HG03342 (cell line): Measurements from ENCODE around the gene LBR.

ENCODE experiments used
- ATAC-seq: cut with Tn5 transposase; IDR thresholded peaks from one replicate; pipeline ENCODE4 v1.9.1; 2021; ENCODE audit warnings: mild to moderate bottlenecking, moderate library complexity; ENCODE audit not compliant: unreplicated experiment

Gene LBR

DNA sequence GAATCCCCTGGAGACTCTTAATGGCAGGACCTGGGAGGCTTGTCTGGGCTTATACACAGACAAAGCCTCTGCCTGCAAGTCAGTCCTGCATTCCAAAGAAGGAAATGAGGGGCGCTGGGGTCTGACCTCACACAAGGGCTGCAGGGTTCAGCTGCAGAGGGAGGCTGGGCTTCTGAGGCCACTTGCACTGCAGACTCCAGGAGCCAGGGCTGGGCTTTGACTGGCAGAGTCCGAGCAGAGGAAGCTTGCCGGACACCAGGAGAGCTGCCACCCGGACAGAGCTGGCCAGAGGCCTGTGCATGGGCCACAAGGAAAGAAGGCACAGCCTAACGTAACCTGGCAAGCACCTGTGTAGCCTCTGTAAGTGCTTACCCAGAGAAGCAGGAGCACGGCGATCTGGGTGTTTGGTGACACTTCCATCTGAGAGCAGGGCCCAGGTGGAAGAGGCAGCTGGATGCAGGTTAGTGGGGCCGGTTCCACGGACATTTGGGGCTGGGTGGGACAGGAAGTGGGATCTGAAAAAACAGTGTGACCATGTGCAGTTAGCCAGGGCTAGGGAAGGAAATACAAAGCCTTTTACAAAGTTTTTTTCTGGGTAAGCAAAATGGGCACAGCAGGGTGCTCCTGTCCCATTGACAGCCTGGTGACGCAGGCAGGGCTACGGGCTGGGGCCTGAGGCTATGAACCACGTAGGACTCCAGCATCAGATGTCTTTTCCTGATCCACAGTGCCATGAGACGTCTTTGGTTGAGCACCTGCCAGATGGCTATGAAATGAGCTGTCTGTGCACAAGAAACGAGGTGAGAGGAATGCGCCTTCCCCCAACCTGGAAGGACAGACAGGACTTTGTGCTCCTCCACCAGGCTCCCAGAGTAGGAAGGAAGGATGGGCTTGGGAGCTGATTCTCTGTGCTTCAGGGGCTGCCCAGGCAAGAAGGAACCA is 37.3 kb upstream of the LBR start:
- ATAC-seq, result no peak

DNA sequence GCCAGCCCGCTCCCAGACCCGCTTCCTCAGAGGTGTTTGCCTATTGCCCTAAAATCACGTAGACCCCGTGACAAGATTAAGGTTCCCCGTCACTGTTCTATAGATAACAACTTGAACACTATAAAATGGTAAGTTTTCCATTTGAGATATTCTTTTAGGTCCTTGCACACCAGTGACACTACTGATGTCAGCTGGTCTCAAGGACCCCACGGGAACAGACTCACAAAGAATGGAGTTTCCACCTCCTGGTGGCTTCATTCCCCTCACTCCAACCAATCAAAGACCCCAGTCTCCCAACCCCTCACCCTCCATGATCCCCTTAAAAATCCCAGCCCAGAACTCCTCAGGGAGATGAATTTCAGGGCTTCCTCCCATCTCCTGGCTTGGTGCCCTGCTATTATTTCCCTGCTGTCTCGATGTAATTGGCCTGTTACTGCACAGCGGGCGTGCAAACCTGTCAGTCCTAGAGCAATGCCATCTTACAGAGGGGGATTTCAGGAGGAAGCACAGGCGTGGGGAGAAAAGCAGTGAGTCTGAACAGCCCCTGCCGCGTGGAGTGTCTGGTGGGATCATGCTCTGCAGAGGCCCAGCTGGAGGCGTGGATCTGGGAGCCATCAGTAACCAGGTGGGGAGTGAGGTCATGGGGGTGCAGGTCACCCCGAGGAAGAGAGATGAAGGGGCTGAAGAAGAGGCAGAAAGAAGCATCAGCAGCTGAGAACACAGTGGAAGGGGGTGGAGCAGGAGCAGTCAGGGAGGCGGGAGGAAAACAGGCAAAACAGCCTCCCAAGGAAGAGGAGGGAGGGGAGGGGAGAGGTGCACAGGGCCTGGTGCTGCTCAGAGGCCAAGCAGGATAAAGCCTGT is 35.1 kb upstream of the LBR start:
- no peak for ATAC-seq

DNA sequence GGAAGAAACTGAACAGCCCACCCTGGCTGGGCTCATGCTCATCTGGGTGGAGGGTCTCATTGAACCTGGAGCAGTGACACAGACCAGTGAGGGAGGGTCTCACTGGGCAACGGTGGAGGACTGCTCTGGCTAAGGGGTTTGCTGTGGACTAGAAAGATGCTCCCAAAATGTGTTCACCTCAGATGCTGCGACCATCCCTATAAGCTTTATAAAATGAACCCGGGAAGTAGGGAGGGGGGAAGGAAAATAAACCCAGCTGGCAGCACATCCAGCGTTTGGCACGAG is 34.5 kb upstream of the LBR start:
- no peak for ATAC-seq

DNA sequence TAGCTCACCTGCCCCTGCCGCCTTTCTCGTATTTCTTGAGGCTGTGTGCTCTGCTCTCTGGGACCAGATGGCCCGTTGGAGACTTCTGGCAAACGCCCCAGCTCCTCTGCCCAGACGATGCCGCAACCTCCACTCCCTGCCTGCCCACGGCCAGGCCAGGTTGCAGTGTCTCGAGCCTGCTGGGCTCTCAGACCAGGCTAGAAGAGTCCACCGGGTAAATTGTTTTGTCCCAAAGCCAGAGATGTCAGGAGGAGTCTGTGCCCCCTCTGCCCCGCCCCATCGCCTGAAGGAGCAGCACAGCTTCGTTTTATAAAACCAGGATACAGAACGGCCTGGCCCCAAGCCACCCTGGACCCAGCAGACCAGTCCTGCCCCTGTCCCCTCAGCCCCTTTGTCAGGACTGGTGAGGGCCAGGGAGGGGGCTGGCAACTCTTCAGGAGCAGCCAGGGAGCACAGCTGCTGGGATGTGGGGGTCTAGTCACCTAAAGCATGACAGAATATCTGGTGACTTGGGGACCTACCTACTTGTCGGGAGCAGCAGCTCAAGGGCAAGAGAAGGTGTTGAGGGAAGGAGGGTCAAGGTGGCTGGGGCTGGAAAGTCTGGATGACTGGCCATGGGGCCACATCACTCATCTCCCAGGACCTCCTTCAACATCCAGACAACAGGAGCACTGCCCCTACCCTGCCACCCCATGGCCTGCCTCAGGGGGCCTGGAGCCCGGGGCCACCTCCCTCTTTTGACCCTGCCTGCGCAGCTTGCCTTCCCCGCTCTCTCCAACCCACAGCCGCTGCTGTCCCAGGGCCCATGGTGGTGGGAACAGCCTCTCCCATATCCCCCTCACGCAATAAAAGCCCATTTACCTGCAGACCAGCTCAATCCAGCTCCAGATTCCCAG is 33.9 kb upstream of the LBR start:
- no peak for ATAC-seq

DNA sequence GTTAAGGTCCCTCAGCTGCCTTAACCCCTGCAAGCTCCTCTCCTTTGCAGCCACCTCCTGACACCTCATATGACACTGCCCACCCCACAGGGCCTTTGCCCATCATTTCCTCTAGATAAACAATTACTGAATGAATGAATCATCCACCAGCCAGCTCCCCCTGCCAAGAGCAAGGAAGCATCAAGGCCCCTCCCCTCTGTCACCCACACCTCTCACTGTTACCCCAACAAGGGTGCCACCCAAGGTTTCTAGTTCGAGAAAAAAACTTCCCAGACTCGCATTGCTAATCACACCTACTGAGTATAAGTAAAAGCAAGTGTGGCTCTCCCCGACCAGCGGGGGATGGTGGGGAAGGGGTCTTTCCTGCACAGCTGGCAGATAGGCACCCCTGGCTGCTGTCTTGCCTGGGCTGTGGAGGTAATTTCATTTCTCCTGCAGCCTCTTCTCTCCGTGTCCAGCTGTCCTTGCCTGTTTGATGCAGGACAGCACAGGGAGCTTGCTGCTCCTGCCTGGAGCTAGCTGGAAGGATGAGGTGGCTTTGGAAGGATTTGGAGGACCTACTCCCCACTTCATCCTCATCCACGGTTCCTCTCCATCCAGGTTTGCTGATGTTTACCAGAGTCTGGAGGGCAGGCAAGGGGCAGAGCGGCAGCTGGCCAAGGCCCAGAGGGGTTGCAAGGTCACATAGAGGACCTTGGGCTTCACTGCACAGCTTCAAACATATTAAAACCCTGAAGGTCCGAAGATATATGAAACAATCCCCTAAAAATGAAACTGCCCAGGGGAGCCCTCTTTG is 33.1 kb upstream of the LBR start:
- no peak for ATAC-seq

DNA sequence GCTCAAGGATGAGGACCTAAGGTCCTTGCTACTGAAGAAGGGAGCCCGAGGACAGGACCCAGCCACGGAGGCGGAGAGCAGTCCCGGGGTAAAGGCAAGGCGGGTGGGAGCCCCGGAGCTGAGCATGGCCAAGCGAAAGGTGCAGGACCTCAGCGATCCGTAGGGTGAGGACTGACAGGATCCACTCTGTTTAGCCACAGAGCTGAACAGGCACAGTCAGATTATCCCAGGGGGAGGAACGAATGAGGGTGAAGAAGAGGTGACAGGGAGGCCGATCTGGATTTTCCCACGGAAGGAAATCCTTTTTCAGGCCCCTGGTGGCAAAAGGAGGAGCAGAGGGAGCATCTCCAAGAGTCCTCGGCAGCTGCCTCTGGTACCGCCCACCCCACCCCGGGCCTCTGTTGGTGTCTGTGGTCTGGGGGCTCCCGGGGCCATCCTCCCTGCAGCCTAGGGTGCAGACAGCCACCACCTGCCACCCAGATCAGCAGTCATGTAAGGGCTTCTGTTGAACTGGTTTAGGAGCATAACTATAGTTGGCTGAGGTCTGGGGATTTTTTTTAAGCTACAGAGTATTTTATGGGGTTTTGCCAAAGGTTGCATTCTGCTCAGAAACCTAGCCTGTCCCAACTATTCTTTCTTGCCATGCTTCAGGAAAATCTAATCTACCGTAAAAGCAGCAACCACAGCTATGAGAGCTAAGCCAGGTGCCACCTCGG is 32.3 kb upstream of the LBR start:
- ATAC-seq, result no peak

DNA sequence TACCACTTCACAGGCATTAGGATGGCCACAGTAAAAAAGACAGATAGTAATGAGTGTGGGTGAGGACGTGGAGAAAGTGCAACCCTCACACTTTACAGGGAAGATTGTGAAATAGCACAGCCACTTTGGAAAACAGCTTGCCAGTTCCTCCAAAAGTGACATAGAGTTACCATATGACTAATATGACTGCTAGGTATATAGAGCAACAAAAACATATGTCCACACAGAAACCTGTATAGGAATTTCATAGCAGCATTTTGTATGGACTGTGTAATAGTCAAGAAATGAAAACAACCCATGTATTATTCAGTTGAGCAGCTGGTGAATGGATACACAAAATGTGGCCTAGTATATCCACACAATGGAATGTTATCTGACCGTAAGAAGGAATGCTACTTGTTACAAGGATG is 30.4 kb upstream of the LBR start:
- ATAC-seq, result no peak

DNA sequence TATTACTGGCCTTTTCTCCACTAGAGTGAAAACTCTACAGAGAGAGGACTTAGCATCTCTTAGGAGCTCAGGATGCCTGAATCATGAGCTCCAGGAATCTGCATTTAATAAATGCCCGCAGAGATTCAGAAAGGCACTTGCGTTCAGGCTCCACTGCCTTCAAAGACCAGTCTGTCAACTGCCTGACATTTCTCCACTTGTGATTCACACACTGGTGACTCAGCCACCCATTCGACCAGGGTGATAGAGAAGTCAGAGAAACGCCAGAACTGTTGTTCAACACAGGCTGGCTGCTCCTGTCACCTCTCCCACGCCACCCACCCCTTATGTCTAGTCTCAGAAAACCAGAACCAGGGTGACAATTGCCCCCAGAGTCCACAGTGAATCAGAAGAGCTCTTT is 26.9 kb upstream of the LBR start:
- no peak for ATAC-seq

DNA sequence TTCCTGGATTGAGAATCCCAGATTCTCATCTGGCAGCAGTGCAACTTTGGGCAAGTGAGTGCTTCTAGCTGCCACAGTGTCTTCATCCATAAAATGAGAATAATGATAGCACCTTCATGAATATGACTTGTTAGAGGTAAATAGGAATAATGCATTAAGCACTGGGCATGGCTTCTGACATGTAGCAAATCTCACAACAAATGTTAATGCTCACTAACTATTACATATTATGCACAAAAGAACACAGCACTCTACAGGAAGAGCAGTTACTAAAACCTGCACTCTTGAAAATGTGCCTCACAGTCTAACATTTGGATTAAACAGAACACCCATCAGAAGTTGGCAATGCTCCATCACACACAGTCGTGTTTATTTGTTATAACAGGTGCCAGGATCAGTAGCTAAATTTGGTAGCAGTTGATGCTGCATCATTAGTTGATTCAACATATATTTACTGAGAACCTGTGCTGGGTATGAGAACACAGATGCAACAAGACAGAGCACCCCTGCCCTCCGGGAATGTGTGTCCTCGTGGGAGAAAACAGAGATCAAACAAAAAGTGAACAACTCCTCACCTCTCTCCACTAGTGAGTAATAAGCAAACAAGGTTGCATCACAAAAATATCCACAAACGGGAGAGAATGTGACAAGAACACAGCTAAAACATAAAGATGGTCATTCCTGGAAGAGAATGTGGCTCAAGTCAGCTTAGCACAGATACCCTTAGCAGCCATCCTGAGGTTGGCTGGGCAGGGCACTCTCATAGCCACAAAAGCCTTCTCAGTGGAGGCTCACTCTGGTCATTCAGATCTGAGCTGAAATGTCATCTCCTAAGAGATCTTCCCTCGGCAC is 26.2 kb upstream of the LBR start:
- ATAC-seq, result no peak

DNA sequence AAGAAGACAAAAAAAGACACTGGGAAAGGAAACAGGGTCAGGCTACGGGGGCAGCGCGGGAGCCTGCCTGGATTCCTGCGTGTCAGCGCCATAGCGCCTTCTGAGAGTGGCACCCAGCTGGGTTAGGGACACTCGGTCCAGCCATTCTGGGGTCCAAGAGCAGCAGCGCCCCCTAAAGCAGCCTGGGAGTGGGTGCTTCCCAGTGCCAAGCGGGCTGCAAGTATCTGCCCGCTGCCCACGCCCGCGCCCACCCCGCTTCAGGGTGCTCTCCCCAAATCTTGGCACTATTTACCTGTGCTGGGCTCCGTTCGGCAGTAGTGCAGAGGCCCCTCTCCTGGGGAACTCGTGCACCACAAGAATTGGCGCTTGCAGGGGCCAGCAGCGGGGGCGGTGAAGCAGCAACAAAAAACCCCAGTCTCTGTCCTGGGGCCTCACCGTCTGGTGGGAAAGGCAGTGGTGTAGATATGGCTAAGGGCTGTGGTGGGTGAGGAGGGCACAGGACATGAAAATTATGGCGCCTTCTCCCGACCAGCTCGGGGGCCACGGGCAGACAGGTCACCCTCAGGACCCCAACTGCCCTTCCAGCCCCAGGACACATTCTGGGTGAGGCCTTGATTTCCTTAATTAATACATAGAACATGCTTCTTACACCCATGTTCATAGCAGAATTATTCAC is 24.1 kb upstream of the LBR start:
- ATAC-seq, result no peak

DNA sequence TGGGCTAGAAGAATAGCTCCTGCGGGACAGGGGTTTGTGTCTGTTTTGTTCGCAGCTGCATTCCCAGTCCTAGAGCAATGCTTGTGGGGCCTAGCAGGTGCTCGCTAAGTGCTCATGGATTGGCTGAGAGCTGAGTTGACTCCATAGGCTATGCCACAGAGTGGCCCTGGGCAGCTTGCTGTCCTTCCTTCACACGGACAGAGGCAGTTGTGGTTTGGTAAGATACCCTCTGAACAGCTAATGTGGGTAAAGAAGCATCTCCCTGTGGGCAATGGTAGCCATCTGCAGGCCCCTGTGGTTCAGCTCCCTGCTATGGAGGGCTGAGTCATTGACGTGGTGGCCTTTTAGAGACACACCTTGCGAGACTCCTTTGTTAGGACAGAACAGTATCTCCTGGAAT is 23.5 kb upstream of the LBR start:
- ATAC-seq, result no peak

DNA sequence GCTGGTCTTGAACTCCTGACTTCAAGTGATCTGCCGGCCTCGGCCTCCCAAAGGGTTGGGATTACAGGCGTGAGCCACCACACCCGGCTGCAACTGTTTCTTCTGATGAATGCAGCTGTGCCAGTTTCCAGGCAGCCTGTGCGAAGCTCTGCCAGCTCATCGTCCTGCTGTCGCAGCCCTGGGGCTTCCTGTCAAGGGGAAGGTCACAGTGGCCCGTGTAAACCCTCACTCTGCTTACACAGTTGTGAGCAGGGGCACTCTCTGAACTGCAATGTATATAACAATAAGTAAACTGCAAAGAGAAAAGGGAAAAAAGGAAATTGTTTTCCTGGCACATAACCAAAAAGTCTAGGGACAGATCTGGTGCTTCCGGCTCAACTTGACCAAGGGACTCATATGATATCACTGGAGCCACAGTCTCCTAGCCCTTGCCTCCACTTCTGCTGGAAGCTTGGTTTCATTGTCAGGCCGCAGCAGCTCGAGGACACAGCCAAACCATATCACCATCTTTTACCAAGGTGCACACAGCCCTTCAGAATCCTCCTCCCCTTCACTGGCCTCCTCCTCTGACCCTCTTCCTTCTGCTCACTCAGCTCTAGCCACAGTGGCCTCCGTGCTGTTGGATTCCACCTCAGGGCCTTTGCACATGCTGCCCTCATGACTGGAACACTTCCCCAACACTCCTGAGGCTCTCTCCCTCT is 22.8 kb upstream of the LBR start:
- no peak for ATAC-seq

DNA sequence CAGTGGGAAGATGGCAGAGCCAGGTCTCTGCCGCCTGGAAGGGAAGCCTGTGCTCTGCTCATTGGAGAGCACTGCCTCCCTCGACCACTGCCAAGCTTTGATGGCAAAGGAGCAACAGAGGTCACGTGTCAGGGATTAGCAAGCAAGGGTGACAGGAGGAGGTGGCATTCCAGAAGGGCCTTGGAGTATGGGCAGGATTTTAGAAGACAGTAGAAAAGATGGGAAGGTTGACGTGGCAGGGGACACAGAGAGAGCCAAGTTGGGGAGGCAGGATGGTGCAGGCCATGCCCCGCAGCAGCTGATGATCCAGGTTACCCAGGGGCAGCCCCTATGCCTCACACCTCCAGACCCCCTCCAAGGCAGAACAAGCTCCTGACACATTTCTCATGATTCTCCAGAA is 21.9 kb upstream of the LBR start:
- ATAC-seq, result no peak

DNA sequence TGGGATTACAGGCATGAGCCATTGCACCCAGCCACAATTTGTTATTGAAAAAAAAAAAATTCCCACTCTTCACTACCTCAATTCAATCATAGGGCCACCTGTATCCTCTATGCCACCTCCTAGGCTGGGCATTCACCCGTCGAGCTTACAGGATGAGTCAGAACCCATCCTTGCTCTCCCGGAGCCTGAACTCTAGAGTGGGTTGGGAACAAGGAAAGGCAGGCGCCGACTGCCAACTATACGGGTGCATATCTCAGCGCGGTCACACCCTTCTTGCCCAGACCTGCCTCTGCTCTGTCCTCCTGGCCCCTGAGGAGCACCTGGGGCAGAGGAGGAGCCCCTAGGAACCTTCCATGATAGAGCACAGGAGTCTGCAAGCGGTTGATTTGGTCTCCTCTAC is 21.4 kb upstream of the LBR start:
- ATAC-seq, result no peak

DNA sequence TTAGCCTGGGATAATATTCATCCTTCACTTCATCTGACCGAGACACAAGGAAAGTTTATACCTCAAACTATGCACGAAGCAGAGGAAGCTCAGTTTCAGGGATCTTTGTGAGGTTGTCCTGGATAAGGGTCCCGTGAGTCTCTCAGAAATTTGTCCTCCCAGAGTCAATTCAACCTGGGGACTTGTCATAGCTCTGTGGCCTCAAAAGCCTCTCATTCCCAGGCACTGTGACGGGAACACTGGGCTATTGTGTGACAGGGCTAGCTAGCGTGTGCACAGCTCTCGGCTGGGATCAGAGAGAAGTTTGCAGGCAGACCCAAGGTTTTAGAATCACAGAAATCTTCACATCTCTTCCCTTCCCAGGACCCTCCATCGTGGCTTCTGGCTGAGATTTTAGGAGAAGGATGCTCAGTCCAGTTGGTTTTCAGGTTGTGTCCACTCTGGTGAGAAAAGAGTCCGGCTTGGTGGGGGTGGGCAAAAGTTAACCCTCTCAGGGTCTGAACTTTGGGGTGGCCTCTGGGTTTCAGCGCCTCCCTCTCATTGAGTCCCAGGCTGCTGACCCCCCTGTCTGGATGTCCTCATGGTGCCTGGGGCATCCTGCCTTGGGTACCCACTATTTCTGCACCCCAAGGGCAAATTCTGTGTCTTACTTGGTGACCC is 20.4 kb upstream of the LBR start:
- ATAC-seq, result no peak

DNA sequence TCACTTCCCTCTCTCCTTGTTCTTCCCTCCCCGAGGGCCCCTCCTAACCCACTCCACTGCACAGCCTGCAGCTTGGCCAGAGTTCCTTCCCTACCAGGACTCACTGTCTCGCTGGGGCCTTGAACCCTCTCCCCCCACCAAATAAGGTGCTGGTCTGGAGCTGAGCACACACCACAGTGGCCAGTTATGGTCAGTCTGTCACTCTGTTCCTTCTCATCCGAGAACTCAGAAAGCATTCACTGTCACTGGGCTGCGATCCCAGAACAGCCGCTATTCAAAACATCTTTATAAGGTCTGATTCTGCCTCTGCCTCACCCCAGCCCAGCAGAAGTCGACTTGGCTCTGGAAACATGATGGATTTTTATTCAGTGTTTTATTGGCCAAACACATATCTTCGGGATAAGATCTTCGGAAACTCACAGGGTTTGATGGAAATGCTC is 19.8 kb upstream of the LBR start:
- no peak for ATAC-seq

DNA sequence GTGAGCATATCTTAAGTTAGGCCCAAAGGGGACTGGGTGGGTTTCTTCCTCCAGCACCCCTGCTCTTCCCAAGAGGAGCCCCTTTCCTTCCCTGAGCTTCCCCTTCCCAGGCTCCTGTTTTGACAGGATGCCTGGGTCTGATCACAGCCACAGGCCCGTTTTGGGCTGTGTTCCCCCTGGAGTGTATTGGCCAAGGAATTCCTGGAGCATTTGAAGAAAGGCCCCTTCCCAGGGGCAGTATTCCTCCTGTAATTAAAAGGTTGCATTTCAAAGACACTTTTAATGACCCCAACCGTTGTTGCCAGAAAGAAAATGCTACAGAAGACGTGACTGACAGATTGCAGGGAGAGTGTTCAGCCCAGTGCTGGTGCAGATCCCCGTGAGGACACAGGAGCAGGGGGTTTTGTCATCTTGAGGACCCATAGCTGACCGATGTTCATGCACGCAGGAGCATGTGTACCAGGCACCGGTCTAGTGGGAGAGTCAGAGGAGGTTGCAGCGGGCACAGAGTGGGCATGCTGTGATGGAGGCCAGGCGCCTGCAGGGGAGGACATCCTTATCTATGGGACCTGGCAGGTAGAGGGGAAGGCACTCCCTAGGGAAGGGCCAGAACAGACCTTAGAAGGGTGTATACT is 19.3 kb upstream of the LBR start:
- no peak for ATAC-seq
